PFSK-1 (cell line): ENCODE data around the gene SAC3D1.

Experiments
- FOXP2 ChIP-seq: optimal IDR thresholded peaks from 2 replicates; pipeline ENCODE3; 2011; ENCODE audit warnings: borderline replicate concordance, control low read depth, inconsistent platforms; ENCODE audit not compliant: insufficient read depth; ENCODE audit errors: extremely low read length, extremely low read depth
- POLR2AphosphoS5 ChIP-seq: IDR thresholded peaks from 2 replicates; pipeline ENCODE4 v1.6.1; 2012; ENCODE audit warnings: low read depth, mild to moderate bottlenecking, control low read depth, low read length, moderate library complexity
- SIN3A ChIP-seq: IDR thresholded peaks from 2 replicates; pipeline ENCODE4 v1.6.1; 2012; ENCODE audit warnings: mild to moderate bottlenecking, low read length, moderate library complexity, borderline replicate concordance; ENCODE audit not compliant: insufficient read depth
- TAF1 ChIP-seq: IDR thresholded peaks from 2 replicates; pipeline ENCODE4 v1.6.1; 2012; ENCODE audit warnings: low read length, control low read depth, borderline replicate concordance; ENCODE audit not compliant: insufficient read depth
- TF ChIP-seq, protein P1 (sequence below), 2 experiments: IDR thresholded peaks; 2 replicates each; pipeline versions ENCODE4 v1.6.1 to v1.8.0; 2011 to 2012; ENCODE audit warnings: low read depth in 2 of 2, low read length in 2 of 2, control low read depth in 1 of 2, inconsistent platforms in 1 of 2, mild to moderate bottlenecking in 1 of 2, moderate library complexity in 1 of 2; ENCODE audit not compliant: insufficient read depth in 1 of 2

DNA sequence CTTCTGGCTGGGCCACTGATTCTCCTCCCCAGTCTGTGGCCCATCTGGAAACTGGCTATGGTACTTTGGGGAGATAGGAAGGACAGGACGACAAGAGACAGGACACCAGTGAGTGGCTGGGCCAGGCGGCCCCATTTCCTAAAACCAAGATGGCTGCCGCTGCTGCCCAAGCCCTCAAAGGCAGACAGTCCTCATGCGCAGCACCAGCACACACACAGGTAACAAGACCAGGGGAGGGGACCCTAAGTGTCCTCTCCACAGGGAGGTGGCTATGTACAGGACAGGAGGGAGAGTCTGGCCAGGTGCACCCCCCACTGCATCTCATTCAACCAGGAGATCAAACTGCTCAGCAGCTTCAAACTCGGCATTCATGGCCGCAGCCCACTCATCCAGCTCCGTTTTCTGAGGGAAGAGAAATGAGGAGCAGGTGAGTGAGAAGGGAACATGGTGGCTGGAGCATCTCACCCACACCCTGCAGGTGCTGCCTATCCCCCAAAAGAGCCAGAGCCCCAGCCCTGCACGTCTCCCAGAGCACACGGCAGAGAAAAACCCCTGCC, 37.9 kb downstream of the SAC3D1 start:
- TF ChIP-seq, protein P1, sequence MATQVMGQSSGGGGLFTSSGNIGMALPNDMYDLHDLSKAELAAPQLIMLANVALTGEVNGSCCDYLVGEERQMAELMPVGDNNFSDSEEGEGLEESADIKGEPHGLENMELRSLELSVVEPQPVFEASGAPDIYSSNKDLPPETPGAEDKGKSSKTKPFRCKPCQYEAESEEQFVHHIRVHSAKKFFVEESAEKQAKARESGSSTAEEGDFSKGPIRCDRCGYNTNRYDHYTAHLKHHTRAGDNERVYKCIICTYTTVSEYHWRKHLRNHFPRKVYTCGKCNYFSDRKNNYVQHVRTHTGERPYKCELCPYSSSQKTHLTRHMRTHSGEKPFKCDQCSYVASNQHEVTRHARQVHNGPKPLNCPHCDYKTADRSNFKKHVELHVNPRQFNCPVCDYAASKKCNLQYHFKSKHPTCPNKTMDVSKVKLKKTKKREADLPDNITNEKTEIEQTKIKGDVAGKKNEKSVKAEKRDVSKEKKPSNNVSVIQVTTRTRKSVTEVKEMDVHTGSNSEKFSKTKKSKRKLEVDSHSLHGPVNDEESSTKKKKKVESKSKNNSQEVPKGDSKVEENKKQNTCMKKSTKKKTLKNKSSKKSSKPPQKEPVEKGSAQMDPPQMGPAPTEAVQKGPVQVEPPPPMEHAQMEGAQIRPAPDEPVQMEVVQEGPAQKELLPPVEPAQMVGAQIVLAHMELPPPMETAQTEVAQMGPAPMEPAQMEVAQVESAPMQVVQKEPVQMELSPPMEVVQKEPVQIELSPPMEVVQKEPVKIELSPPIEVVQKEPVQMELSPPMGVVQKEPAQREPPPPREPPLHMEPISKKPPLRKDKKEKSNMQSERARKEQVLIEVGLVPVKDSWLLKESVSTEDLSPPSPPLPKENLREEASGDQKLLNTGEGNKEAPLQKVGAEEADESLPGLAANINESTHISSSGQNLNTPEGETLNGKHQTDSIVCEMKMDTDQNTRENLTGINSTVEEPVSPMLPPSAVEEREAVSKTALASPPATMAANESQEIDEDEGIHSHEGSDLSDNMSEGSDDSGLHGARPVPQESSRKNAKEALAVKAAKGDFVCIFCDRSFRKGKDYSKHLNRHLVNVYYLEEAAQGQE (IDR thresholded peaks at IDR 0.05; ENCODE audit: insufficient read depth in 1 of 2, low read depth in 2 of 2, low read length in 2 of 2) = no peak
- TF ChIP-seq SIN3A (no peak), TAF1 (no peak), POLR2AphosphoS5 (no peak; the same call in 1 of the 2 replicates), FOXP2 (no peak)
